ENCODE results near the gene STAT1. TPM values are rescaled to one million over a fixed set of nuclear protein-coding genes. Genes with fewer than 3 reads are reported as not detected.

Gene STAT1
- total RNA-seq, 1 donor from 2014 or later: 66.3 TPM

DNA sequence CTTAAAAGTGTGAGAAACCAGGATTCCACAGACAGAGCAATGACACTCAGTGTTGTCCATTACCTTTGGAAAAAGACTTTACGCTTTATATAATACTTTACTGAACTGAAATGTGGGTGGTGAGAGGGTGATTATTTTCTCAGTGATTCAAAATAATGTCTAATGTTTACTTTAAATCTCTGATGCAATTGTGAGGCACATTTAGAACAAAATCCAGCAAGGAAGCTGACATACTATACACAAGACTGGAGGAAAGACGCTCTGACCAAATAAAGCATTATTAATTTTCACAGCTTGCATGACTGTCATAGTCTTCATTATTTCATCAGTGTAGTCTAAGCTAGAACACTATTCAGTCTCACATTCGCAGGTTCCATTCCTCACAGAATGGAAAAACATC is 34.1 kb upstream of the STAT1 start:
- no peak for DNase-seq (ENCODE audit: low read depth)
- Histone ChIP-seq H3K36me3 (ENCODE audit: control insufficient read depth, insufficient read depth, low read length) (no peaks in the 10 kb centered on the region), H3K27me3 (ENCODE audit: control insufficient read depth, insufficient read depth, low read length) (no peaks in the 10 kb centered on the region), H3K4me3 (ENCODE audit: low read depth, low read length) (no peak overlapping the region)
- TF ChIP-seq, protein P1, sequence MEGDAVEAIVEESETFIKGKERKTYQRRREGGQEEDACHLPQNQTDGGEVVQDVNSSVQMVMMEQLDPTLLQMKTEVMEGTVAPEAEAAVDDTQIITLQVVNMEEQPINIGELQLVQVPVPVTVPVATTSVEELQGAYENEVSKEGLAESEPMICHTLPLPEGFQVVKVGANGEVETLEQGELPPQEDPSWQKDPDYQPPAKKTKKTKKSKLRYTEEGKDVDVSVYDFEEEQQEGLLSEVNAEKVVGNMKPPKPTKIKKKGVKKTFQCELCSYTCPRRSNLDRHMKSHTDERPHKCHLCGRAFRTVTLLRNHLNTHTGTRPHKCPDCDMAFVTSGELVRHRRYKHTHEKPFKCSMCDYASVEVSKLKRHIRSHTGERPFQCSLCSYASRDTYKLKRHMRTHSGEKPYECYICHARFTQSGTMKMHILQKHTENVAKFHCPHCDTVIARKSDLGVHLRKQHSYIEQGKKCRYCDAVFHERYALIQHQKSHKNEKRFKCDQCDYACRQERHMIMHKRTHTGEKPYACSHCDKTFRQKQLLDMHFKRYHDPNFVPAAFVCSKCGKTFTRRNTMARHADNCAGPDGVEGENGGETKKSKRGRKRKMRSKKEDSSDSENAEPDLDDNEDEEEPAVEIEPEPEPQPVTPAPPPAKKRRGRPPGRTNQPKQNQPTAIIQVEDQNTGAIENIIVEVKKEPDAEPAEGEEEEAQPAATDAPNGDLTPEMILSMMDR (IDR thresholded peaks at IDR 0.05; ENCODE audit: insufficient read depth, low read length, poor library complexity, severe bottlenecking): no peak

GRCh38 chr2:191045141-191045540 is 31.2 kb upstream of the STAT1 start:
- no peaks in the 10 kb centered on the region for H3K36me3 ChIP-seq (ENCODE audit: control insufficient read depth, insufficient read depth, low read length)
- H3K27me3 ChIP-seq (ENCODE audit: control insufficient read depth, insufficient read depth, low read length): no peaks in the 10 kb centered on the region
- TF ChIP-seq, protein P1 (IDR thresholded peaks at IDR 0.05; ENCODE audit: insufficient read depth, low read length, poor library complexity, severe bottlenecking): no peak
- H3K4me3 ChIP-seq (ENCODE audit: low read depth, low read length): no peak overlapping the region
- no peak for DNase-seq (ENCODE audit: low read depth)

- no peak for DNase-seq (ENCODE audit: low read depth)
- TF ChIP-seq, protein P1 (IDR thresholded peaks at IDR 0.05; ENCODE audit: insufficient read depth, low read length, poor library complexity, severe bottlenecking): no peak
- Histone ChIP-seq H3K4me3 (ENCODE audit: low read depth, low read length) (no peak overlapping the region), H3K36me3 (ENCODE audit: control insufficient read depth, insufficient read depth, low read length) (no peaks in the 10 kb centered on the region), H3K27me3 (ENCODE audit: control insufficient read depth, insufficient read depth, low read length) (no peaks in the 10 kb centered on the region)
Observed at GRCh38 chr2:191043438-191043837, 29.5 kb upstream of the STAT1 start.

- DNase-seq (ENCODE audit: low read depth): no peak
- H3K27me3 ChIP-seq (ENCODE audit: control insufficient read depth, insufficient read depth, low read length): no peaks in the 10 kb centered on the region
- TF ChIP-seq, protein P1 (IDR thresholded peaks at IDR 0.05; ENCODE audit: insufficient read depth, low read length, poor library complexity, severe bottlenecking): no peak
- H3K4me3 ChIP-seq (ENCODE audit: low read depth, low read length): no peak overlapping the region
- H3K36me3 ChIP-seq (ENCODE audit: control insufficient read depth, insufficient read depth, low read length): no peaks in the 10 kb centered on the region
Observed at GRCh38 chr2:191041418-191042161, 27.6 kb upstream of the STAT1 start.

DNA sequence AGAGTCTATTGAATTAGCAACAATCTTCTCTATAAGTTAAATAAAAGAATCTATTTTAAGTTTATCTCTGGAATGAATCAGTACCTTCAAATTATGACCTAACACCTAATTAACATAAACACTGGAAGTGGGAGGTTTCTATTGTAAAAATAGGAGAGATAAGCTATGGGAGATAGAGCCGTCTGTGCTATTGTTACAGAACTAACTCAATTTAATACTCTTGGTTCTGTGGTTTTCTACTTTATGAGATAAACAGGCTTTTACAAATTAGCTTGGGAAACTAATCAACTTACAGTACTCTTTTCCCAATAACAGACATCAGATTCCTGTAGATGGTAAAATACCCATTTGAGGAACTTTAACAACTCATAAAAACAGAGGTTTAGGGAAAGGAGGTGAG is 25.6 kb upstream of the STAT1 start:
- no peaks in the 10 kb centered on the region for H3K36me3 ChIP-seq (ENCODE audit: control insufficient read depth, insufficient read depth, low read length)
- DNase-seq (ENCODE audit: low read depth): no peak
- TF ChIP-seq, protein P1 (IDR thresholded peaks at IDR 0.05; ENCODE audit: insufficient read depth, low read length, poor library complexity, severe bottlenecking): no peak
- no peak overlapping the region for H3K4me3 ChIP-seq (ENCODE audit: low read depth, low read length)
- H3K27me3 ChIP-seq (ENCODE audit: control insufficient read depth, insufficient read depth, low read length): no peaks in the 10 kb centered on the region

- Histone ChIP-seq H3K36me3 (ENCODE audit: control insufficient read depth, insufficient read depth, low read length) (no peaks in the 10 kb centered on the region), H3K27me3 (ENCODE audit: control insufficient read depth, insufficient read depth, low read length) (no peaks in the 10 kb centered on the region), H3K4me3 (ENCODE audit: low read depth, low read length) (no peak overlapping the region)
- TF ChIP-seq, protein P1 (IDR thresholded peaks at IDR 0.05; ENCODE audit: insufficient read depth, low read length, poor library complexity, severe bottlenecking): no peak
- DNase-seq (ENCODE audit: low read depth): no peak
Observed at GRCh38 chr2:191038741-191039140, 24.8 kb upstream of the STAT1 start.
